A172 (cell line): Measurements from ENCODE around the gene ASCC1. TPM values are rescaled to one million over a fixed set of nuclear protein-coding genes. Genes with fewer than 3 reads are reported as not detected.
"Not testable (repeated sequence)": the region's sequence is repeated elsewhere in the genome, so short reads cannot be mapped to it uniquely, and the experiment has no call there.

Experiments
- DNase-seq: peaks from one replicate; pipeline ENCODE4 v3.0.0-alpha.2; 2015; ENCODE audit warnings: low spot score
- total RNA-seq: library from RNA; depleted of rRNA; stranded (reverse); fragments of >200 nt; shearing (Covaris generic); gene quantifications from 2 replicates; pipeline ENCODE4 v1.2.3, GENCODE V29; 2014

ASCC1 gene
- total RNA-seq, 1 experiment from 2014 or later: 30.0 TPM

- DNase-seq: no peak
Observed at GRCh38 chr10:72126872-72127232, 89.2 kb downstream of the ASCC1 start.

GRCh38 chr10:72126184-72126871 is 89.7 kb downstream of the ASCC1 start:
- peak; percentile 49 for DNase-seq

DNA sequence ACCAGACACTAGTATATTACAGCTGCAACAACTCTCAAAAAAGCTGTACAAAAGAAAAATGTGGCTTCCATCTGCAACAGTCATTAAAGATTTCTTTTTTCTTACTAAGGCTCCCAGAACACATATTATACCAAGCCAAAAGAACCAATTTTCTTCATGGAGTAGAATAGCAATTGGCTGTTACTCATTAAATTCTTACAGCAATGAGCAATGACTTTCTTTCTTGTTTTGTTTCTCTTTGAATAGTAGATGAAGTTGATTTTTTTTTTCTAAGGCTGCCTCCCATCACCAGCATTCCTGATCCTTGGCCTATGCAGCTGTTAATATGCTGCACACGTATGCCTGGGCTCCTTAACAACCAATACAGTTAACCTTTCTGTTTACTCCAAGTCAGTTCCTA is 91.1 kb downstream of the ASCC1 start:
- DNase-seq: no peak

DNA sequence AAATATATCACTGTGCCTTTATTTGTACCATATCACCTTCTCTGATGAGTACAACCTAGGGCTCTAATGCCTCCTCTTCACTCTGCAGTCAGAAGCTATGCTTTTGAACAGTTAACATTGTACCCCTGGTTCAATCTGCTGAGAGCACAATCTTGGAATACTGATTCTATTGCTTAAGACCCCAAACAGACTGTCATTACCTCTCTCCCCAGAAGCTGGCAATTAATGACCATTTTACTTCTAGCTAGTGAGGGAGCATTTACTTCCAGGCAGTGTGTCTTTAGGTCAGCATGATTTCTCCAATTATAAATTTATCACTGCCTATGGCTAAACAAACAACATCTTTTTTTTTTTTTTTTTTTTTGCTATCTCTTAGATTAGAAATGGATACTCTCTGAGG is 91.7 kb downstream of the ASCC1 start:
- no peak for DNase-seq

- DNase-seq: no peak
Observed at GRCh38 chr10:72123616-72124015, 92.5 kb downstream of the ASCC1 start.

DNA sequence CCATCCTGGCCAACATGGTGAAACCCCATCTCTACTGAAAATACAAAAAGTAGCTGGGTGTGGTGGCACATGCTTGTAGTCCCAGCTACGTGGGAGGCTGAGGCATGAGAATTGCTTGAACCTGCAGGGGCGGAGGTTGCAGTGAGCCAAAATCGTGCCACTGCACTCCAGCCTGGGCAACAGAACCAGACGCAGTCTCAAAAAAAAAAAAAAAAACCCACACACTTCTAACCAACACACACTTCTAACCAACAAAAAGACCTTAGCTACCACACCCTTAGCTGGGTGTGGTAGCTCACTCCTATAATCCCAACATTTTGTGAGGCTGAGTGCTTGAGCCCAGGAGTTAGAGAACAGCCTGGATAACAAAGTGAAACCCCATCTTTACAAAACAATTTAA is 93.9 kb downstream of the ASCC1 start:
- DNase-seq: no peak

DNA sequence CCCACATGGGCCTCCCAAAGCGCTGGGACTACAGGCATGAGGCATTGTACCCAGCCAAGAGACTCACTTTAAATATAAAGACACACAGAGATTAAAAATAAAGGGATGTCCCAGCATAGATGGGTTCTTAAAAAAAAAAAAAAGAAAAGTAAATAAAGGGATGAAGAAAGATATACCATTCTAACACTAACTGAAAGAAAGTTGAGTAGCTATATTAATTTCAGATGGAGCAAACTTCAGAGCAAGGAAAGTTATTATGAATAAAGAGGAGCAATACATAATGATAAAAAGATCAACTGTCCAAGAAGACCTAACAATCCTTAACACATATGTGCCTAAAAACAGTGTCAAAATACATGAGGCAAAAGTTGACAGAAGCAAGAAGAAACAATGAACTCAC is 94.7 kb downstream of the ASCC1 start:
- DNase-seq: no peak

DNA sequence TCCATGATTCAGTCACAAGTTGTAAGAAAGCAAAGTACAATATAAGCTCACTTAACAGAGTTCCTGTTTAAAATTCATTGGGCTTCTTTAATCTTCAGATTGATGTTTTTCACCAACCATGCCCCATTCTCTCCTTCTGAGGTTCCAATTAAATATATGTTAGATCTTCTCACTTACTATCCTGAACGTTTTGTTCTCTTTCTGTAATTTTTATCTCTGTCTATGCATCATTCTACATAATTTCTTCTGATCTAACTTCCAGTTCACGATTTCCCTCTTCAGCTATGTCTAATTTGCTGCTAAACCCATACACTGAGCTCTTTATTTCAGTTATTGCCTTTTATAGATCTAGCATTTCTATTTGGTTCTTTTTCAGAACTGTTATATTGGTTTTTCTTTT is 99.7 kb downstream of the ASCC1 start:
- no peak for DNase-seq

DNA sequence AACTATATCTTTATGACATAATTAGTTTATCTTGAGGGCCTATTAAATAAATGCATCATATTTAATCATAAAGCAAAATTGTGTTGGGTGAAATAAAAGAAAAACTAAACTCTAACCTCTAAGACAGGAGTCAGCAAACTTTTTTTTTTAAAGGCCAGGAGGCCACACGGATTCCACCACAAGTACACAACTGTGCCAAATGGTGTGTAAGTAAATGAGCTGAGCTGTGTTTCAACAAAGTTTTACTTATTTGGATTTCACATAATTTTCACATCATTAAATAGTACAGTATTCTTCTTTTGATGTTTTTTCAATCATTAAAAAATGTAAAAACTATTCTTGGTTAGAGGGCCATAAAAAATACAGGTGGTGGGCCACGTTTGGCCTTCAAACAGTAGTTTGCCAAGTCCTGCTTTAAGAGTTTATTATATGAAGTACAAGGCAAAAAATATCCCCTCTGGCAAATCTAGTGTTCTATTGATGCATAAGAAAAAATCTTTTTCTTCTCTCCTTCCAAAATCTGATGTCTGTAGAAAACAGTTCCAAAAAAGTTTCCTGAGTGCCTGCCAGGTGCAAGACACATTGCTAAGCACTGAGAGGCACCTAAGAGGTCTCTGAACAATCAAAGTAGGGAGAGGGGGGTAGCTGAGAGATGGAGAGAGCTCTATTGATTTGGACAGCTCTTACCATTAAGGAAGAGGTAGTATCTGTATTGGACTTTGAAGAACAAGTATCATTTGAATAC is 101.2 kb downstream of the ASCC1 start:
- DNase-seq: no peak

DNA sequence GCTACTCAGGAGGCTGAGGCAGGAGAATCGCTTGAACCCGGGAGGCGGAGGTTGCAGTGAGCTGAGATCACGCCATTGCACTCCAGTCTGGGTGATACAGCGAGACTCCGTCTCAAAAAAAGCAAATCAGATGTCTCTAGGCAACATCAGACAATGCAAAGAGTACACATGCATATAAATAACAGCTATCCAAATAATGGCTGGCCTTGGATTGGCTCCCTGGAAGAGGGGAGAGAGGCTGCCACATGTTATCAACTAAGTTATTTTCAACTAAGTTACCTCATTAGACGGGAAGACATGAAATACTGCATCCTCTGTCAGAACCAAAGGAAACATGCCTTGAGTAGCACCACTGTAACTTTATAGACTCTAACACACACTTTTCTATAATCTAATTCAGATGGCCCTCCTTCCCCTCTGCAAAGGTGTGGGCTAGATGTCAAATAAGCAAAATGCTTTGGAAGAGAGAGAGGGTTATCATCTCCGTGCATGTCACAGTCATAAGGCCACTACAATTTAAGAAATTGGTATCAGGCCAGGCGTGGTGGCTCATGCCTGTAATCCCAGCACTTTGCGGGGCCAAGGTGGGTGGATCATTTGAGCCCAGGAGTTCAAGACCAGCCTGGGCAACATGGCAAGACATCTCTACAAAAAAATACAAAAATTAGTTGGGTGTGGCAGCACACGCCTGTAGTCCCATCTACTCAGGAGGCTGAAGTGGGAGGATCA is 105.2 kb downstream of the ASCC1 start:
- no peak for DNase-seq

GRCh38 chr10:72109636-72110157 is 106.4 kb downstream of the ASCC1 start:
- no peak for DNase-seq

GRCh38 chr10:72108830-72109635 is 107.0 kb downstream of the ASCC1 start:
- no peak for DNase-seq

GRCh38 chr10:72108004-72108370 is 108.1 kb downstream of the ASCC1 start:
- DNase-seq: not testable (repeated sequence)

DNA sequence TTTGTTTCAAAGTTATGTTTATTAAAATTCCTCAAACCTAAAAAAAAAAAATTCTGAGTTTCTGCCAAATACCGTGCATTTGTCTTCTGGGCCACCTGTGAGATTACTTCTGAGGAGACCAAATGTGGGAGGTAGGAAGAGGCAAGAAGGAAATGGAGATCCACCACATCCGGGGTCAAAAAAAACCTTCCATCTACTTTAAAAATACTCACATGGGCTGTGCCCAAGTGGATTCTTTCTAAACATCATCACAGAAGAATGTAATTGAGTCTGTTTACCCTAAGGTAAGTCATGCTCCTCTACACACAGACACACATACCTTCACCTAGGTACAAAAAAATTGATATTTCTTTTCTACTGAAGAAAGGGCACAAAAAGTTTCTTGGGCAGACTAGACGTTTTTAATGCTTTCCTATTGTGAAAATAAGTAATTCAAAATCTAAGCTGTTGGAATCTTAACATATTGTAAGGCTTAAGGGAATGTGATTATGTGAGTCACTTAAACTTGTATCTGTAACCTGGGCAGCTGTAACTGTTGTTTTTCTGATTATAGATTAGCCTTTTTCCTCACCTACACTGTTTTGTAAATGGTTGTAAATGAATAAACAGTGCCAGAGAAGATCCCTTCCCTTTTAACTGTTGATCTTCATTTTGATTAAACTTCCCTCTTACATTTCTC is 108.6 kb downstream of the ASCC1 start:
- peak; percentile 58 for DNase-seq

- no peak for DNase-seq
Observed at GRCh38 chr10:72106896-72107295, 109.2 kb downstream of the ASCC1 start.

- no peak for DNase-seq
Observed at GRCh38 chr10:72106154-72106849, 109.8 kb downstream of the ASCC1 start.

- DNase-seq: no peak
Observed at GRCh38 chr10:72105710-72106109, 110.4 kb downstream of the ASCC1 start.

- DNase-seq: no peak
Observed at GRCh38 chr10:72105098-72105475, 111.0 kb downstream of the ASCC1 start.

GRCh38 chr10:72104472-72105097 is 111.5 kb downstream of the ASCC1 start:
- DNase-seq: no peak

GRCh38 chr10:72099600-72099921 is 116.5 kb downstream of the ASCC1 start:
- no peak for DNase-seq
